Liver (tissue), 9 donors: Measurements from ENCODE around the gene FOSL2. TPM values are rescaled to one million over a fixed set of nuclear protein-coding genes. Genes with fewer than 3 reads are reported as not detected.

Experiments used
- DNase-seq: peaks from one replicate; pipeline ENCODE4 v3.0.0-alpha.2; 2017; ENCODE audit warnings: low spot score
- H3K27ac ChIP-seq, 2 donors: one replicate each; pipeline ENCODE4 v1.7.0; 2013; ENCODE audit warnings: inconsistent platforms in 2 of 2, low read length in 2 of 2, control low read depth in 1 of 2, low read depth in 1 of 2, mild to moderate bottlenecking in 1 of 2
- H3K27me3 ChIP-seq, 4 donors: one replicate each; pipeline versions ENCODE4 v1.6.1 to v1.7.0; 2013; ENCODE audit warnings: low read length in 3 of 4, inconsistent platforms in 1 of 4, mild to moderate bottlenecking in 1 of 4, moderate library complexity in 1 of 4; ENCODE audit not compliant: control insufficient read depth in 4 of 4, insufficient read depth in 4 of 4
- H3K36me3 ChIP-seq, 4 donors: one replicate each; pipeline versions ENCODE4 v1.6.1 to v1.7.0; 2013; ENCODE audit warnings: low read length in 3 of 4, mild to moderate bottlenecking in 3 of 4, low read depth in 1 of 4, moderate library complexity in 1 of 4; ENCODE audit not compliant: control insufficient read depth in 4 of 4, insufficient read depth in 3 of 4
- H3K4me1 ChIP-seq, 4 donors: one replicate each; pipeline versions ENCODE4 v1.6.1 to v1.7.0; 2013; ENCODE audit warnings: low read length in 3 of 4, mild to moderate bottlenecking in 3 of 4, moderate library complexity in 1 of 4; ENCODE audit not compliant: control insufficient read depth in 4 of 4, insufficient read depth in 4 of 4
- H3K4me3 ChIP-seq, 3 donors: one replicate each; pipeline versions ENCODE4 v1.6.1 to v1.7.0; 2013; ENCODE audit warnings: low read length in 3 of 3, control low read depth in 1 of 3, low read depth in 1 of 3, mild to moderate bottlenecking in 1 of 3
- H3K9ac ChIP-seq, 2 donors: one replicate each; pipeline ENCODE4 v1.7.0; 2013; ENCODE audit warnings: low read length in 2 of 2, mild to moderate bottlenecking in 2 of 2, moderate library complexity in 2 of 2, control low read depth in 1 of 2, low read depth in 1 of 2
- H3K9me3 ChIP-seq, 4 donors: one replicate each; pipeline versions ENCODE4 v1.6.1 to v1.7.0; 2013; ENCODE audit warnings: low read length in 3 of 4; ENCODE audit not compliant: control insufficient read depth in 4 of 4
- ATF3 ChIP-seq: IDR thresholded peaks from 2 replicates; pipeline ENCODE4 v1.6.1; 2016; ENCODE audit warnings: antibody characterized with exemption
- CTCF ChIP-seq: fragments of 150-350 bp; IDR thresholded peaks from 2 replicates; pipeline ENCODE4 v1.5.1; 2017; ENCODE audit warnings: improper control_type of control experiment, low read depth, low read length; ENCODE audit not compliant: missing input control
- EGR1 ChIP-seq, 2 donors: IDR thresholded peaks; 2 replicates each; pipeline ENCODE4 v1.6.1; 2016 to 2018; ENCODE audit warnings: antibody characterized with exemption in 2 of 2, low read depth in 2 of 2
- JUND ChIP-seq, 2 donors: IDR thresholded peaks; 2 replicates each; pipeline ENCODE4 v1.6.1; 2016; ENCODE audit warnings: antibody characterized with exemption in 2 of 2
- REST ChIP-seq: IDR thresholded peaks from 2 replicates; pipeline ENCODE4 v1.6.1; 2016; ENCODE audit warnings: antibody characterized with exemption, mild to moderate bottlenecking
- SP1 ChIP-seq: IDR thresholded peaks from 2 replicates; pipeline ENCODE4 v1.6.1; 2018; ENCODE audit warnings: antibody characterized with exemption, mild to moderate bottlenecking
- YY1 ChIP-seq: IDR thresholded peaks from 2 replicates; pipeline ENCODE4 v1.6.1; 2016; ENCODE audit warnings: antibody characterized with exemption, mild to moderate bottlenecking
- ZBTB33 ChIP-seq: IDR thresholded peaks from 2 replicates; pipeline ENCODE4 v1.6.1; 2016; ENCODE audit warnings: antibody characterized with exemption
- WGBS: extraction: QIAGEN DNeasy Blood & Tissue Kit; methylation state at CpG from one replicate; pipeline ENCODE4 v1.1.7; 2013; 5-methylcytosine and 5-hydroxymethylcytosine counted together
- polyA plus RNA-seq, 2 donors: library from polyadenylated mRNA; stranded (reverse) in 1 of 2; unstranded in 1 of 2; fragments of 200-250 nt in 1 of 2; fragments of >200 nt in 1 of 2; fragmentation: Nextera tagmentation in 1 of 2; extraction: Ambion mirVana in 1 of 2; gene quantifications; one replicate each; pipeline versions ENCODE4 v1.2.1 to v1.2.3, GENCODE V29; 2013 to 2015
- total RNA-seq, 2 donors: library from RNA; depleted of rRNA; stranded (reverse); fragments of >200 nt; gene quantifications; one replicate each; pipeline ENCODE4 v1.2.3, GENCODE V29; 2014
- donor health status: healthy.
- donor health status: healthy.
- donor health status: healthy.
- donor health status: healthy.
- donor health status: healthy.

The FOSL2 gene
- total and polyA plus RNA-seq, 4 donors, result 1.9 to 10.7 (median 2.6) TPM

GRCh38 chr2:28382755-28383154, 9.9 kb upstream of the FOSL2 start:
- peaks cover 2 to 14% (median 12%) of the 10 kb centered on the region in 4 donors for H3K4me1 ChIP-seq
- H3K9ac ChIP-seq, result no peak overlapping the region
- H3K27ac ChIP-seq, result no peak overlapping the region
- DNase-seq, result no peak
- H3K36me3 ChIP-seq, result no peaks in the 10 kb centered on the region
- TF ChIP-seq REST, result no peak
- TF ChIP-seq SP1, result no peak
- TF ChIP-seq CTCF, result no peak
- TF ChIP-seq ATF3, result no peak
- no peak for TF ChIP-seq YY1
- no peak for TF ChIP-seq EGR1 (IDR thresholded peaks at IDR 0.05; ENCODE audit: low read depth in 2 of 2)
- WGBS, result 87% methylated on average over 7 of the region's 7 CpGs
- no peak overlapping the region for H3K4me3 ChIP-seq
- H3K9me3 ChIP-seq, result no peaks in the 10 kb centered on the region
- no peaks in the 10 kb centered on the region for H3K27me3 ChIP-seq

- H3K27ac ChIP-seq, result no peak overlapping the region
These were observed 5.3 kb upstream of the FOSL2 start for GRCh38 chr2:28387082-28387960.

More at GRCh38 chr2:28387082-28387960, 5.3 kb upstream of the FOSL2 start:
- no peaks in the 10 kb centered on the region for H3K9me3 ChIP-seq
- H3K4me3 ChIP-seq, result no peak overlapping the region
- H3K4me1 ChIP-seq, result peaks cover 2 to 13% (median 6%) of the 10 kb centered on the region in 4 donors
- H3K36me3 ChIP-seq, result no peaks in the 10 kb centered on the region
- WGBS, result 77% methylated on average over 6 of the region's 6 CpGs
- TF ChIP-seq JUND (IDR thresholded peaks at IDR 0.05) (no peak), ZBTB33 (no peak)
- H3K9ac ChIP-seq, result no peak overlapping the region
- no peak for DNase-seq
- no peaks in the 10 kb centered on the region for H3K27me3 ChIP-seq
